GM18907 (cell line): Measurements from ENCODE around the gene PLA2G6.

Source experiments
- ATAC-seq: cut with Tn5 transposase; IDR thresholded peaks from one replicate; pipeline ENCODE4 v1.9.1; 2021; ENCODE audit warnings: mild to moderate bottlenecking, moderate library complexity; ENCODE audit not compliant: unreplicated experiment

Gene PLA2G6

GRCh38 chr22:38181453-38182200 lies at the start of gene PLA2G6:
Gene PLA2G6 (minus strand): TSS chr22:38181830. CDS start chr22:38169426, 12,404 bp downstream.
- peak; percentile 74 for ATAC-seq

GRCh38 chr22:38230916-38231315 lies 49.3 kb upstream of the PLA2G6 start:
- ATAC-seq = no peak

- ATAC-seq = no peak
Measured at GRCh38 chr22:38230108-38230825, 48.6 kb upstream of the PLA2G6 start.

GRCh38 chr22:38228873-38229740 lies 47.5 kb upstream of the PLA2G6 start:
- no peak for ATAC-seq

GRCh38 chr22:38228326-38228872 lies 46.8 kb upstream of the PLA2G6 start:
- ATAC-seq = no peak

- no peak for ATAC-seq
Measured at GRCh38 chr22:38226853-38227649, 45.4 kb upstream of the PLA2G6 start.

- ATAC-seq = no peak
Measured at GRCh38 chr22:38223289-38223960, 41.8 kb upstream of the PLA2G6 start.

- ATAC-seq = no peak
Measured at GRCh38 chr22:38222797-38223119, 41.1 kb upstream of the PLA2G6 start.

GRCh38 chr22:38221908-38222796 lies 40.5 kb upstream of the PLA2G6 start:
- ATAC-seq = no peak

GRCh38 chr22:38221407-38221806 lies 39.8 kb upstream of the PLA2G6 start:
- no peak for ATAC-seq

- no peak for ATAC-seq
Measured at GRCh38 chr22:38220653-38221386, 39.2 kb upstream of the PLA2G6 start.

GRCh38 chr22:38220163-38220562 lies 38.5 kb upstream of the PLA2G6 start:
- ATAC-seq = no peak

GRCh38 chr22:38219632-38220031 lies 38.0 kb upstream of the PLA2G6 start:
- no peak for ATAC-seq

- no peak for ATAC-seq
Measured at GRCh38 chr22:38218661-38219622, 37.3 kb upstream of the PLA2G6 start.

GRCh38 chr22:38215156-38216038 lies 33.8 kb upstream of the PLA2G6 start:
- no peak for ATAC-seq
